Activated T-cell treated with anti-CD3 and anti-CD28 coated beads, Interleukin-2, amount 50 U/mL, for 24 hours (primary cell): ENCODE data around the gene OSCP1.

ENCODE experiments used
- DNase-seq: peaks from one replicate; pipeline ENCODE4 v3.0.0-alpha.2; 2020
- H3K27ac Mint-ChIP-seq: 2 replicates; pipeline ENCODE4 v1.8.0; 2020; ENCODE audit warnings: mild to moderate bottlenecking, mixed read lengths
- H3K27me3 Mint-ChIP-seq: 2 replicates; pipeline ENCODE4 v1.8.0; 2020; ENCODE audit warnings: mixed read lengths
- H3K36me3 Mint-ChIP-seq: 2 replicates; pipeline ENCODE4 v1.8.0; 2020; ENCODE audit warnings: low read depth, mixed read lengths
- H3K4me1 Mint-ChIP-seq: 2 replicates; pipeline ENCODE4 v1.8.0; 2020; ENCODE audit warnings: low read depth, mixed read lengths
- H3K4me3 Mint-ChIP-seq: 2 replicates; pipeline ENCODE4 v1.8.0; 2020; ENCODE audit warnings: mild to moderate bottlenecking, moderate library complexity, mixed read lengths
- H3K9me3 Mint-ChIP-seq: 2 replicates; pipeline ENCODE4 v1.8.0; 2020; ENCODE audit warnings: mixed read lengths

The OSCP1 gene

DNA sequence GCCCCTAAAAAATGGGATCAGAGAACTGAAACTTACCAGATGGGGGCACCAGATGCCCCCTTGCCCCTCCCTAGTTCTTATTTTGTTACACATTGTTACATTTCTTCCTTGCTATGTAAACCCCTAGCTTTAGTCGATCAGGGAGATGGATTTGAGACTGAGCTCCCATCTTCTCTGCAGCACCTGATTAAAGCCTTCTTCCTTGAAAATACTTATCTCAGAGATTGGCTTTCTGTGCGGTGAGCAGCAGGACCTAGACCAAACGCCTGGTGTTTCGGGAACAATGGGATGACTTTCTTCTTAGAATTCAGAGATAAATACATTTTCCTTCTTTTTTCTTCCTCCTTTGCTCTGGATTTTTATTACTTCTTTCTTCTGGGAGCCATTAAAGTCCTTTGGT is 35.9 kb downstream of the OSCP1 start:
- no peaks in the 10 kb centered on the region for H3K36me3 Mint-ChIP-seq
- H3K27me3 Mint-ChIP-seq, result no peaks in the 10 kb centered on the region
- no peak overlapping the region for H3K27ac Mint-ChIP-seq
- no peaks in the 10 kb centered on the region for H3K9me3 Mint-ChIP-seq
- peaks cover 14% of the 10 kb centered on the region for H3K4me1 Mint-ChIP-seq
- no peak overlapping the region for H3K4me3 Mint-ChIP-seq
- no peak for DNase-seq

DNA sequence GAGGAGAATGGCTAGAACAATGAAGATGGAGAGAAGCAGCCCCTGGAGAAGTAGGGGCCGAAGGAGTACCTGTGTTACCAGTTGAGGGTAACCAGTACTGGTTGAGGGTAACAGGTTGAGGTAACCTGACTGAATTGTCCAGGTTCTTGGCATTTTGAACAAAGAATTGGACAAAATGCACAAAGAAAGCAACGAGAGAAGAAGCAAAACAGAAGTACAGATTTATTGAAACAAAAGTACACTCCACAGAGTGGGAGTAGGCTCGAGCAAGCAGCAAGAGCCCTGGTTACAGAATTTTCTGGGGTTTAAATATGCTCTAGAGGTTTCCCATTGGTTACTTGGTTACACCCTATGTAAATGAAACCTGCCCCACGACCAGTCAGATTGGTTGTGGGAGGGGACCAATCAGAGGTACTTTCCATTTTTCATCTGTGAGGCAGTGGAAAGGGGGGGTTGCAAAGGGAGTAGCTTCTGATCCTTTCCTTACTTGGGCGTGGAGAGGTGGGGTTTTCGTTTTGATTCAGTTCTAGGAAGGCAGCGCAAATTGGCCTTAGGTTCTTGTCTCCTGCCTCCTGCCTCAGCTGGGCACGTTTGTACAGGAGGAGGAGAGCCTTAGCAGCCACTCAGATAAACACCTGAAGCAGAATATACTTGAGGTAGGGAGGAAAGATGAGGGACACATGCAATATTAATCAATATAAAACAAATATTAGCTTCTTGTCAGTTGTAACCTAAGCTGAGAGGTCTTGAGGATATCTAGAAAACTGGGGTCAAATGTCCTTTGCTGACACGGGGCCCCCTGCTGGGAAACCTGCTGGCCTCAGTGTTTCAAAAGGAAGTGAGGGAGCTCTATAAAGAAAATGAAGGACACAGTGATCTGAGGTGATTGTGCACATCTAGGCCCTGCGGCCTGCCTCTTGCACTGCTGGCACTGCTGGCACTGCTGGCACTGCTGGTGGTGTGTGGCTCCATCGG is 38.3 kb downstream of the OSCP1 start:
- peaks cover 14% of the 10 kb centered on the region for H3K4me1 Mint-ChIP-seq
- DNase-seq, result peak; percentile 33
- H3K27me3 Mint-ChIP-seq, result no peaks in the 10 kb centered on the region
- no peak overlapping the region for H3K4me3 Mint-ChIP-seq
- no peaks in the 10 kb centered on the region for H3K9me3 Mint-ChIP-seq
- H3K27ac Mint-ChIP-seq, result peak overlapping the region; percentile 80
- H3K36me3 Mint-ChIP-seq, result no peaks in the 10 kb centered on the region

DNA sequence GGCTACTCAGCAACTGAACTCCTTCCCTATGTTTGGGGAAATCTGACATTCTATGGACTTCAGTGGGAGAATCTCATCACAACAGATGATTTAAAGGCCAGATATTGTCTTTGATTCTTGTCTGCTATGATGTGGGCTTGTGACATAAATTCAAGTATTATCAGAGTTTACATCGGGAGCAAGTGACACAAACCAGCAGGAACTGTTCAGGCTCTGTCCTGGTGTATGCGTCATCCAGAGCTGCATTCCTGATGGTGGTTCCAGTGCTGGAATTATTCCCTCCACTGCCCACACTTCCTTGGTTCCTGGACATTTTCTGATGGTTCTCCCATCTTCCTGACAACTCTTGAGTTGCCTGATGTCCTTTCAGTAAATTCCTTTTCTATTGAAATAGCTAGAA is 41.8 kb downstream of the OSCP1 start:
- Mint-ChIP-seq H3K36me3 (no peaks in the 10 kb centered on the region), H3K4me1 (peaks cover 14% of the 10 kb centered on the region), H3K4me3 (no peak overlapping the region), H3K9me3 (no peaks in the 10 kb centered on the region), H3K27me3 (no peaks in the 10 kb centered on the region), H3K27ac (peak overlapping the region; percentile 20)
- no peak for DNase-seq

DNA sequence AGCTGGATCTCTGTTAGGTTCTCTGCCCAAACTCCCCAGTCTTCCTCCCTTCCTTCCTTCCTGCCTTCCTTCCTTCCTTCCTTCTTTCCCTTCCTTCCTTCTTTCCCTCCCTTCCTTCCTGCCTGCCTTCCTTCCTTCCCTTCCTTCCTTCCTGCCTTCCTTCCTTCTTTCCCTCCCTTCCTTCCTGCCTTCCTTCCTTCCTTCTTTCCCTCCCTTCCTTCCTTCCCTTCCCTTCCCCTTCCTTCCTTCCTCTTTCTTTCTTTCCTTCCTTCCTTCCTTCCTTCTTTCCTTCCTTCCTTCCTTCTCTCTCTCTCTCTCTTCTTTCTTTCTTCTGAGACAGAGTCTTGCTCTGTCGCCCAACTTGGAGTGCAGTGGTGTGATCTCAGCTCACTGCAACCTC is 43.8 kb downstream of the OSCP1 start:
- DNase-seq, result no peak
- H3K9me3 Mint-ChIP-seq, result no peaks in the 10 kb centered on the region
- peaks cover 4% of the 10 kb centered on the region for H3K4me1 Mint-ChIP-seq
- no peak overlapping the region for H3K4me3 Mint-ChIP-seq
- H3K27me3 Mint-ChIP-seq, result no peaks in the 10 kb centered on the region
- H3K36me3 Mint-ChIP-seq, result no peaks in the 10 kb centered on the region
- no peak overlapping the region for H3K27ac Mint-ChIP-seq

DNA sequence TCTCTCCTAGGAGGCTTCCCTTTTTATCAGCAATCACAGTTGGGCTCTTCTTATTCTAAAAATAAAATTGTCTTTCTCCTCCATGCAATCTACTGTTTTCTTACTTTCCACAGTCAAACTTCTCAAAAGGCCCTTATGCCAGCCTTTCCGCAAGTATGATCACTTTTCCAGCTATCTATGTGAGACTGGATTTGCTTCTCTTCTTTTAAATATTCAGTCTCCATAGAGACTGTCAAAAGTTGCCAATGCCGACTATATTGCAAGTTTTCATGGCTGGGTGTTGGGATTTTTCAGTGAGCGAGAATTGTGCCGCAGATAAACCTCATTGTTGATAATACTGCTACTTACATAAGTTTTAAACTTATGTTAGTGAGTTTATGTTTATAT is 47.8 kb downstream of the OSCP1 start:
- H3K36me3 Mint-ChIP-seq, result peaks cover 4% of the 10 kb centered on the region
- H3K27ac Mint-ChIP-seq, result no peak overlapping the region
- H3K4me1 Mint-ChIP-seq, result peaks cover 21% of the 10 kb centered on the region
- no peak overlapping the region for H3K4me3 Mint-ChIP-seq
- H3K27me3 Mint-ChIP-seq, result no peaks in the 10 kb centered on the region
- DNase-seq, result no peak
- H3K9me3 Mint-ChIP-seq, result no peaks in the 10 kb centered on the region

DNA sequence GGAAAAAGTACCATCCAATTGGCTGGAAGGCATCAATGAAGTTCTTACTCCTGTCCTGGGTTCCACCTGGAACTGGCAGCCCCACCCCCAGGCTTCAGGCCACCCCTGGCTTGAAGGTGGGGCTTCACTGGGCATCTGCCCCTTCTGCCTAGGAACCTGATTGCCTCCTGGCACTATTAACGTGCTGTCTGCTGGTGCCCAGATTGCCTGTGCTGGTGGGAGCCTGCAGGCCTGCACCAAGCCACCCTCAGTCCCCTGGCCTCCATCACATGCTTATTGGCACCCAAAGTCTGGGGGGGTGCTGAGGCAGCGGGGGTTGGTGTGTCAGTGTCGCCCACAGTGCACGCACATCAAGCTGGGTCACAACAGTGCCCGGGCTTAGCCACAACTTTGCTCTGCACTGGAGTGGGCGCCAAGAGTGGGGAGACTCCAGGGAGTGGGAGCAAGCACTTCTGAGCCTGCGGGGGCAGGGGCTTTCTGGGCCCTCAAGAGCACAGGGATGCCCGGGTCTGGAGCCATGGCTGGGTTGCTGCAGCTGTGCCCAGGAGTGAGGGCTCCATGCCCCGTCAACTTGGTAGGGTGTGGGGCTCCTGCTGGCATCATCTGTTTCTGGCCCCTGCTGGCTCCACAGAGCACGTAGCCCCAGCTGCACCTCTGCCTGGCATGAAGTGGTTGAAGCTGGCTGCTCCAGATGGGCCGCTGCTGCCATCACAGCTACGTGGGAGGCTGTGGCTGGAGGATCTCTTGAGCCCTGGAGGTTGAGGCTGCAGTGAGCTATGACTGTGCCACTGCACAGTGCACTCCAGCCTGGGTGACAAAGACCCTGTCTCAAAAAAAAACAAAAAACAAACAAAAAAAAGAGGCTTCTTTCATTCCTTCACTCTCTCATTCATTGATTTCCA is 48.4 kb downstream of the OSCP1 start:
- Mint-ChIP-seq H3K4me1 (peaks cover 25% of the 10 kb centered on the region), H3K27me3 (no peaks in the 10 kb centered on the region), H3K4me3 (peak overlapping the region; percentile 60), H3K9me3 (no peaks in the 10 kb centered on the region), H3K36me3 (peaks cover 10% of the 10 kb centered on the region), H3K27ac (no peak overlapping the region)
- no peak for DNase-seq

DNA sequence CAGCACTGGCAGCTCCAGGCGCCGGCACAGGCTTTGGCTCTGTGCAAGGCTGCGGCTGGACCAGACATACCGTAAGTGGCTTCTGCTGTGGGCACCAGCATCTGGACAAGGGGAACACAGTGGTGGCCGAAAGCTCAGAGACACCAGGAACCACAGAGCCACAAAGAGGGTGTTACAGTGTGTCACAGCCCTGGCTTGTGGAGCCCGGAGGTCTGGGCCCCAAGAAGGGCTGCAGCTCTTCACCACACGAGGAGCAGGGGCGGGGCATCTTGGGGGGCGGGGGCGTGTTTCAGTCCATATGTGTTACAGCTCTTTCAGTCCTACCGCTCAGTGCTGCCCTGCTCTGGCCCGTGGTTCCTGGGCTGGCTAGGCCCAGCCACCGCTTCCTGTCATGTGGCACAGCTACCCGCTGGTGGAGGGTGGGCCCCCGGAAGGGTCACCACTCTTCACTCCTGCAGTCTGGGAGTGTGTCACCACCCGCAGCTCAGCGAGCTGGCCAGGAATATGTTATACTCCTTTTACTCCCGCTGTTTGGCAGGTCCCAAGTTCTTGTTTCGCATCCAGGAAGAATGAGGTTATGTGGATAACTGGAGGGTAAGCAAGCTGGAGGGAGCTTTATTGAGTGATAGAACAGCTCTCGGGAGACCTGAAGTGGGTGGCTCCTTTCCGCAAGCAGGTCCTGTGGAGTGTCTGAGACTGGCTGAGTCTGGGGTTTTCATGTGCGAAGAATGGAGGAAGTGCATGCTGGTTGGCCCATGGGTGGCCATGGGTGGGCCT is 49.2 kb downstream of the OSCP1 start:
- Mint-ChIP-seq H3K9me3 (no peaks in the 10 kb centered on the region), H3K27me3 (no peaks in the 10 kb centered on the region), H3K4me1 (peaks cover 32% of the 10 kb centered on the region), H3K4me3 (peak overlapping the region; percentile 60), H3K36me3 (peaks cover 16% of the 10 kb centered on the region), H3K27ac (peak overlapping the region; percentile 52)
- DNase-seq, result peak; percentile 60

DNA sequence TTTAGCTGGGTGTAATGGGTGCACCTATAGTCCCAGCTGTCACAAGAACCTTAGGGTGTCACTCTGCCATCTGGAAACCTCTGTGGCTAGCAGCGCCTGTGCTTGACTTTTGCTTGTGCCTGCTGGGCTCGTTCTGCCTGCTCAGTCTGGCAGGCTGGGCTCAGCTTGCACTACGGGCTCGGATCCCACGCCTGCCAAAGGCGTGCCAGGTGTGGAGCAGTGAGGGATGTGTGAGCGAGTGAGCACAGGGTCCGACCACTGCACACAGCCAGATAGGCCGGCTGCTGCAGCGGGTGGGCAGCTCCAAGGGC is 49.8 kb downstream of the OSCP1 start:
- H3K4me3 Mint-ChIP-seq, result no peak overlapping the region
- DNase-seq, result peak; percentile 31
- peaks cover 35% of the 10 kb centered on the region for H3K4me1 Mint-ChIP-seq
- H3K36me3 Mint-ChIP-seq, result peaks cover 16% of the 10 kb centered on the region
- H3K27ac Mint-ChIP-seq, result no peak overlapping the region
- H3K27me3 Mint-ChIP-seq, result no peaks in the 10 kb centered on the region
- H3K9me3 Mint-ChIP-seq, result no peaks in the 10 kb centered on the region

DNA sequence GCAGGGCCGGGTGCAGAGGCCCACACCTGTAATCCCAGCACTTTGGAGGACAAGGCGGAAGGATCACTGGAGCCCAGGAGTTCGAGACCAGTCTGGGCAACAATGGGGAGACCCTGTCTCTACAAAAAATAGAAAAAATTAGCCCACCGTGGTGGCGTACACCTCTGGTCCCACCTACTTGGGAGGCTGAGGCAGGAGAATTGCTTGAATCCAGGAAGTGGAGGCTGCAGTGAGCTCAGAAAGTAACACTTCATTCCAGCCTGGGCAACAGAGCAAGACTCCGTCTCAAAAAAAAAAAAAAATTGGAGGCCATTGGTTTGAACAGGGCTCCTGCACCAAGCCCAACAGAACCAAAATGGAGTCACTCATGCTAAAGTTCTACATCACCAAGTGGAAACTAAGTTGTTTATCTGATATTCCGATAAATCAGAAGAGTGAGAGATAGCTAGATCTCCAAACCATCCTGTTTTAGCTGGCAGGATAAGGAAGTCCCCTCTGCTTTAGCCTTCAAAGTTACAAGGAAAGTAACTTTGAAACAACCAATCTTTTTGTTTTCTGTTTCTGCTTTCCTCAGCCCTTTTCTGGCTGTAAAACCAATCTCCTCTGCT is 51.8 kb downstream of the OSCP1 start:
- no peak for DNase-seq
- H3K27ac Mint-ChIP-seq, result peak overlapping the region; percentile 99
- H3K27me3 Mint-ChIP-seq, result no peaks in the 10 kb centered on the region
- H3K4me1 Mint-ChIP-seq, result peaks cover 44% of the 10 kb centered on the region
- no peaks in the 10 kb centered on the region for H3K9me3 Mint-ChIP-seq
- peak overlapping the region; percentile 98 for H3K4me3 Mint-ChIP-seq
- H3K36me3 Mint-ChIP-seq, result peaks cover 32% of the 10 kb centered on the region

DNA sequence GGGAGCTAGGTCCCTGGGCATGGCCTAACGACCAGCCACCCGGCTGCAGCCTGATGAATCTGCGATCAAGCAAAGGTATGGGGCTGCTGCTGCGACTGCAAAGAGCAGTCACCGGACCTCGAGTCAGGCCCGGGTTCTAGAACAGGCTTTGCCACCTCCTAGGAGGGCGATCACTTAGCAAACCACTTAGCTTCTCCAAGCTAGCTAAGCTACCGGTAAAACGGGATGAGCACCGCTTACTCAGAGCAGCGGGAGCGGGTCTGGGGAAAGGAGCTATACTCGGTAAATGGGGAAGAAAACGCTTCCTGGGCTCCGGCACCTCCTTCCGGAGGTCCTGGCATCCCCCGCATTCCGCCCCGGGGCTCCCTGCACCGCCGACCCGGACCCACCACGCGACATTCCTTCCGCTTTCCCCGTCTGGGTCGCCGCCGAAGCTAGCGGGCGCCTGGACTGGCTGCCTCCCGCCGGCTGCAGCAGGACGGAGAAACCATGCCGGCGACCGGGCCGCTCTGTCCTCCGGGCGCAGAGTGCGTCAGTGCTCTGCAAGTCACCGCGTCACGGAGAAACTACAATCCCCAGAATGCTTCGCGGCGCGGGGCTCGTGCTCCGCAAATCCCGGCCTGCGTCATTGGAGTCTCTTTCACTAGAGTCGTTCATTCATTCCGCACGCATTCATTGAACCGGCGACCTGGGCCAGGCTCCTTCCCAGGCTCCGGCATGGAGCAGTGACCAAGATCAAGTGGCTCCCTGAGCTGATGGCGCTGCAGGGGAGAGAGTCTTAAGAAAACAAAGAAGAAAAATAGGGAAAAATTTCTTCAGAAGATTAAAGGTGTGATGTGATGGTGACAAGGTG is 52.6 kb downstream of the OSCP1 start, which contains the start of gene LSM10:
LSM10 (minus strand) TSS at position 531 of the 853 bp plus-strand sequence. CDS start 3,779 bp downstream, outside the sequence.
- DNase-seq, result peak; percentile 93
- Mint-ChIP-seq H3K27ac (peak within 1 kb of the TSS; percentile 99), H3K9me3 (no peaks in the 10 kb centered on the region), H3K36me3 (peaks cover 41% of the 10 kb centered on the region), H3K4me3 (peak within 1 kb of the TSS; percentile 98), H3K4me1 (peaks cover 50% of the 10 kb centered on the region), H3K27me3 (no peaks in the 10 kb centered on the region)

DNA sequence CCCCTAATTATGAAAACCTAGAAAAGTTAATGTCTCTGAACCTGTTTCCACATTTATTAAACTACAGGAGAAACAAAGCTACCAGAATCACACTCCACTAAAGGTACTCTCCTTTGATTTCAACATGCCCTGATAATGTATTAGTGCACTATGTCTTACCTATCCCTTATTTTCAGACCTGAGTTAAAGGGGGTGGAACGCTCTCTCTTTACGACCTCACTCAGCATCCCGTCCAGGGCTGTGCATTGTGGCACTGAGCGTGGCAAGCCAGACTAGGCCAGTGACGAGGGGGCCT is 53.2 kb downstream of the OSCP1 start:
- DNase-seq, result no peak
- Mint-ChIP-seq H3K36me3 (peaks cover 46% of the 10 kb centered on the region), H3K4me3 (peak overlapping the region; percentile 98), H3K4me1 (peaks cover 51% of the 10 kb centered on the region), H3K27me3 (no peaks in the 10 kb centered on the region), H3K9me3 (no peaks in the 10 kb centered on the region), H3K27ac (peak overlapping the region; percentile 99)

DNA sequence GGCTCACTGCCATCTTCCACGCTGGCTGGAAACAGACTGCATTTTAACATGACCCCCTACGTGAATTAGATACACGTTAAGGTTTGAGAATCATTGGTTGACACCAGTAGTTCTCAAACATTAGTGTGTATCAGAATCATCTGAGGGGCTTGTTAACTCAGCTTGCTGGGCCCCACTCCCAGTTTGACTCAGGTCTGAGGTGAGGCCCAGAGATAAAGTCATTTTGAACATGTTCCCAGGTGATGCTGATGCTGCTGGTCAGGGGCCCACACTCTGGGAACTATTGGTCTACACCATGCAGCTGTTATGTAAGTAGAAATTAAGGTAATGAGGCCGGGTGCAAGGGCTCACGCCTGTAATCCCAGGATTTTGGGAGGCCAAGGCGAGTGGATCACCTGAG is 53.9 kb downstream of the OSCP1 start:
- Mint-ChIP-seq H3K27me3 (no peaks in the 10 kb centered on the region), H3K27ac (peak overlapping the region; percentile 99), H3K4me3 (peak overlapping the region; percentile 98), H3K4me1 (peaks cover 50% of the 10 kb centered on the region), H3K36me3 (peaks cover 53% of the 10 kb centered on the region), H3K9me3 (no peaks in the 10 kb centered on the region)
- no peak for DNase-seq

DNA sequence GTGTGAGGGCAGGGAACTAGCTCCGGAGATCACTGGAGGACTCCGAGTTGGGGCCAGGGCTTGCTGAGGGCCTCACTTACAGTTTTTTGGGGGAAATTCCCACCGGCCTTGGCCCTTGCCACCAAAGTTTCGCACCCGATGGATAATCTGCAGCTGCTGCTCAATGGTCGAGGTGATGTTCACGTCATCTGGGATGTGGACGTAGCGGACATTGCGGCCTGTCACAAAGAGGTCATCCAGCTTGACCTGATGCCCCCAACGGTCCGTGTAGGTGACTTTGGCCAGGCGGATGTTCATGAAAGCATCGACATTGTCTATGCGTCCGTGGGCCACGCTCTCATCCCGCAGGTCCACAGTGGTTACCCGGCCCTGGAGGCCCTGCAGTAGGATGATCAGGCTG is 56.6 kb downstream of the OSCP1 start:
- H3K4me1 Mint-ChIP-seq, result peaks cover 48% of the 10 kb centered on the region
- no peaks in the 10 kb centered on the region for H3K27me3 Mint-ChIP-seq
- no peak for DNase-seq
- H3K27ac Mint-ChIP-seq, result no peak overlapping the region
- H3K36me3 Mint-ChIP-seq, result peaks cover 77% of the 10 kb centered on the region
- no peak overlapping the region for H3K4me3 Mint-ChIP-seq
- no peaks in the 10 kb centered on the region for H3K9me3 Mint-ChIP-seq
